ENCODE measurements around the gene RCN2.

DNA sequence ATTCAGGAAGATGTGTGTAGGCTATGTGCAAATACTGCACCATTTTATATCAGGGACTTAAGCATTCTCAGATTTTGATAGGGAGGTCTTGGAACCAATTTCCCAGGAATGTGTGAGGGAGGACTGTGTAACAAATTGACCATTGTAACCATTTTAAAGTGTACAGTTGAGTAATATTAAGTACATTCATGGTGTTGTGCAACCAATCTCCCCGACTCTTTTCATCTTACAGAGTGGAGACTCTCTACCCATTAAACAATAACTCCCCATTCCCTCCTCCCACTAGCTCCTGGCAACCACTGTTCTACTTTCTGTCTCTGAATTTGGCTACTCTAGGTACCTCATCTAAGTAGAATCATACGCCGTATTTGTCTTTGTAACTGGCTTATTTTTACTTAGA is 5.1 kb downstream of the RCN2 start:
- TF ChIP-seq, protein P1, sequence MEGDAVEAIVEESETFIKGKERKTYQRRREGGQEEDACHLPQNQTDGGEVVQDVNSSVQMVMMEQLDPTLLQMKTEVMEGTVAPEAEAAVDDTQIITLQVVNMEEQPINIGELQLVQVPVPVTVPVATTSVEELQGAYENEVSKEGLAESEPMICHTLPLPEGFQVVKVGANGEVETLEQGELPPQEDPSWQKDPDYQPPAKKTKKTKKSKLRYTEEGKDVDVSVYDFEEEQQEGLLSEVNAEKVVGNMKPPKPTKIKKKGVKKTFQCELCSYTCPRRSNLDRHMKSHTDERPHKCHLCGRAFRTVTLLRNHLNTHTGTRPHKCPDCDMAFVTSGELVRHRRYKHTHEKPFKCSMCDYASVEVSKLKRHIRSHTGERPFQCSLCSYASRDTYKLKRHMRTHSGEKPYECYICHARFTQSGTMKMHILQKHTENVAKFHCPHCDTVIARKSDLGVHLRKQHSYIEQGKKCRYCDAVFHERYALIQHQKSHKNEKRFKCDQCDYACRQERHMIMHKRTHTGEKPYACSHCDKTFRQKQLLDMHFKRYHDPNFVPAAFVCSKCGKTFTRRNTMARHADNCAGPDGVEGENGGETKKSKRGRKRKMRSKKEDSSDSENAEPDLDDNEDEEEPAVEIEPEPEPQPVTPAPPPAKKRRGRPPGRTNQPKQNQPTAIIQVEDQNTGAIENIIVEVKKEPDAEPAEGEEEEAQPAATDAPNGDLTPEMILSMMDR (IDR thresholded peaks at IDR 0.05; ENCODE audit: insufficient read depth, low read length), result no peak
- TF ChIP-seq SPI1 (IDR thresholded peaks at IDR 0.05; ENCODE audit: borderline replicate concordance, low read depth), result no peak

Measured in HL-60 (cell line).